NB4 (cell line): Measurements from ENCODE around the gene TNFSF11.

Source experiments
- CTCF ChIP-seq: IDR thresholded peaks from one replicate; pipeline ENCODE4 v1.5.1; 2012; ENCODE audit warnings: low read depth, low read length
- MAX ChIP-seq: IDR thresholded peaks from 2 replicates; pipeline ENCODE4 v1.6.1; 2011; ENCODE audit warnings: low read depth, low read length
- MYC ChIP-seq: IDR thresholded peaks from 2 replicates; pipeline ENCODE4 v1.6.1; 2011; ENCODE audit warnings: low read depth, low read length
- POLR2A ChIP-seq: IDR thresholded peaks from 2 replicates; pipeline ENCODE4 v1.6.1; 2011; ENCODE audit warnings: mild to moderate bottlenecking; ENCODE audit not compliant: insufficient read length; ENCODE audit errors: extremely low read depth

- TF ChIP-seq CTCF: no peak
- TF ChIP-seq POLR2A: no peak
- TF ChIP-seq MAX: no peak
- TF ChIP-seq MYC: no peak
Measured at GRCh38 chr13:42575938-42576337, 2.0 kb downstream of the TNFSF11 start.
